GM12801 (cell line): ENCODE results near the gene SERPINB1.

Experiments used
- CTCF ChIP-seq: IDR thresholded peaks from one replicate; pipeline ENCODE4 v1.5.1; 2011; ENCODE audit warnings: control low read depth; ENCODE audit not compliant: insufficient read length; ENCODE audit errors: extremely low read depth

The SERPINB1 gene

GRCh38 chr6:2804516-2804915 lies 37.1 kb downstream of the SERPINB1 start:
- TF ChIP-seq CTCF: no peak

- TF ChIP-seq CTCF: no peak
These were observed 37.8 kb downstream of the SERPINB1 start for GRCh38 chr6:2803731-2804429.

- TF ChIP-seq CTCF: no peak
These were observed 39.1 kb downstream of the SERPINB1 start for GRCh38 chr6:2802521-2803060.

GRCh38 chr6:2800552-2801316 lies 40.9 kb downstream of the SERPINB1 start:
- TF ChIP-seq CTCF: no peak

GRCh38 chr6:2799936-2800527 lies 41.6 kb downstream of the SERPINB1 start:
- no peak for TF ChIP-seq CTCF

- TF ChIP-seq CTCF: no peak
These were observed 43.0 kb downstream of the SERPINB1 start for GRCh38 chr6:2798586-2799134.

GRCh38 chr6:2797564-2798031 lies 44.1 kb downstream of the SERPINB1 start:
- no peak for TF ChIP-seq CTCF
